ENCODE results near the gene PSPN. TPM values are rescaled to one million over a fixed set of nuclear protein-coding genes. Genes with fewer than 3 reads are reported as not detected.

PSPN gene
- polyA plus RNA-seq, 1 donor (not counting 4 experiments of a cell fraction or from before 2014, with no cell fraction given), result 0.33 TPM

GRCh38 chr19:6340493-6341201 is 35.1 kb downstream of the PSPN start:
- Histone ChIP-seq H3K9me3 (ENCODE audit: control insufficient read depth, low read depth, low read length) (no peaks in the 10 kb centered on the region), H3K9ac (ENCODE audit: control insufficient read depth, extremely low read depth, insufficient read depth, low read length) (no peak overlapping the region), H3K27ac (ENCODE audit: control insufficient read depth, insufficient read depth, low read length) (no peak overlapping the region), H4K20me1 (ENCODE audit: control insufficient read depth, extremely low read depth, insufficient read depth, low read length) (no peaks in the 10 kb centered on the region), H3K4me2 (ENCODE audit: control insufficient read depth, extremely low read depth, insufficient read depth, low read depth, low read length) (no peak overlapping the region), H2AFZ (ENCODE audit: control insufficient read depth, low read length) (no peak overlapping the region), H3K79me2 (ENCODE audit: control insufficient read depth, insufficient read depth, low read length) (no peaks in the 10 kb centered on the region), H3K9me1 (ENCODE audit: control insufficient read depth, extremely low read depth, insufficient read depth, low read length) (no peaks in the 10 kb centered on the region), H3K36me3 (ENCODE audit: control insufficient read depth in 2 of 2, extremely low read depth in 1 of 2, insufficient read depth in 2 of 2, low read length in 2 of 2) (no peaks in the 10 kb centered on the region), H3K27me3 (ENCODE audit: control insufficient read depth, extremely low read depth, insufficient read depth, low read length) (no peaks in the 10 kb centered on the region), H3K4me3 (ENCODE audit: control insufficient read depth in 2 of 3, extremely low read depth in 1 of 3, insufficient read depth in 2 of 3, low read depth in 1 of 3, low read length in 3 of 3) (no peak overlapping the region), H3K4me1 (ENCODE audit: control insufficient read depth, extremely low read depth, insufficient read depth, low read length) (no peaks in the 10 kb centered on the region)
- DNase-seq (ENCODE audit: low read depth, low spot score) (no peak), FAIRE-seq (no peak)
- TF ChIP-seq EZH2 (IDR thresholded peaks at IDR 0.05; ENCODE audit: low read length) (no peak), CTCF (optimal IDR thresholded peaks at IDR 0.05 in 1 of 3, IDR thresholded peaks at IDR 0.05 in 1 of 3, conservative IDR thresholded peaks at IDR 0.05 in 1 of 3; ENCODE audit: extremely low read depth in 1 of 3, insufficient read depth in 2 of 3, low read length in 3 of 3) (no peak)
- dilution Hi-C loops (cut with MboI; ENCODE audit: extremely low pct_ligation_motif_present, low sequenced_read_pairs), result no loop called here

GRCh38 chr19:6334490-6335285 is 41.0 kb downstream of the PSPN start:
- no peaks in the 10 kb centered on the region for H4K20me1 ChIP-seq (ENCODE audit: control insufficient read depth, extremely low read depth, insufficient read depth, low read length)
- peaks cover 5% of the 10 kb centered on the region for H3K27me3 ChIP-seq (ENCODE audit: control insufficient read depth, extremely low read depth, insufficient read depth, low read length)
- no peak overlapping the region for H3K4me3 ChIP-seq (ENCODE audit: control insufficient read depth in 2 of 3, extremely low read depth in 1 of 3, insufficient read depth in 2 of 3, low read depth in 1 of 3, low read length in 3 of 3)
- DNase-seq (ENCODE audit: low read depth, low spot score) (no peak), FAIRE-seq (no peak)
- no peaks in the 10 kb centered on the region for H3K36me3 ChIP-seq (ENCODE audit: control insufficient read depth in 2 of 2, extremely low read depth in 1 of 2, insufficient read depth in 2 of 2, low read length in 2 of 2)
- no peaks in the 10 kb centered on the region for H3K4me1 ChIP-seq (ENCODE audit: control insufficient read depth, extremely low read depth, insufficient read depth, low read length)
- H3K9me3 ChIP-seq (ENCODE audit: control insufficient read depth, low read depth, low read length), result no peaks in the 10 kb centered on the region
- H3K27ac ChIP-seq (ENCODE audit: control insufficient read depth, insufficient read depth, low read length), result no peak overlapping the region
- dilution Hi-C loops (cut with MboI; ENCODE audit: extremely low pct_ligation_motif_present, low sequenced_read_pairs), result no loop called here
- no peak overlapping the region for H3K4me2 ChIP-seq (ENCODE audit: control insufficient read depth, extremely low read depth, insufficient read depth, low read depth, low read length)
- H3K9ac ChIP-seq (ENCODE audit: control insufficient read depth, extremely low read depth, insufficient read depth, low read length), result no peak overlapping the region
- H3K79me2 ChIP-seq (ENCODE audit: control insufficient read depth, insufficient read depth, low read length), result no peaks in the 10 kb centered on the region
- no peak overlapping the region for H2AFZ ChIP-seq (ENCODE audit: control insufficient read depth, low read length)
- no peak for TF ChIP-seq EZH2 (IDR thresholded peaks at IDR 0.05; ENCODE audit: low read length)
- no peaks in the 10 kb centered on the region for H3K9me1 ChIP-seq (ENCODE audit: control insufficient read depth, extremely low read depth, insufficient read depth, low read length)

All from keratinocyte (primary cell).